GM18861 (cell line): ENCODE results near the gene RNF20.
"Not testable (repeated sequence)": the region's sequence is repeated elsewhere in the genome, so short reads cannot be mapped to it uniquely, and the experiment has no call there.

Experiments used
- ATAC-seq: cut with Tn5 transposase; IDR thresholded peaks from one replicate; pipeline ENCODE4 v1.9.1; 2021; ENCODE audit not compliant: unreplicated experiment

Gene RNF20

GRCh38 chr9:101533334-101534204 is at the start of gene RNF20:
Gene RNF20, plus strand, starts transcription at chr9:101533853. Its CDS starts 1,571 bp downstream, at chr9:101535424.
- ATAC-seq: peak; percentile 96

DNA sequence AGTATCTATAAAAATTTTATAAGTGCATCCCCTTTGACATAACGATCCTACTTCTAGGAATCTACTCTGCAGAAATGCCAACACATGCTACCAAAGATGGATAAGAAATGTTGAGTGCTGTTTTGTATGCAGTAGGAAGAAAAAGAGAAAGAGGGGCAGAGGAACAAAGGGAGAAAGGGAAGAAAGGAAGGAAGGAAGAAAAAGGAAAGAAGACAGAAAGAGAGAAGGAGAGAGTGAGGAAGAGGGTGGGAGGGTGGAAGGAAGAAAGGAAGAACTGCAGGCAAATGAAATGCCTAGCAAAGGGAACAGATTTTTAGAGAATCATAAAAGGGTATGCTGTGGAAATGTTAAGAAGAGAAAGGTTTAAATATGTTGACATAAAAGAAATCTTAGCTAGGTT is 49.6 kb upstream of the RNF20 start:
- ATAC-seq: no peak

DNA sequence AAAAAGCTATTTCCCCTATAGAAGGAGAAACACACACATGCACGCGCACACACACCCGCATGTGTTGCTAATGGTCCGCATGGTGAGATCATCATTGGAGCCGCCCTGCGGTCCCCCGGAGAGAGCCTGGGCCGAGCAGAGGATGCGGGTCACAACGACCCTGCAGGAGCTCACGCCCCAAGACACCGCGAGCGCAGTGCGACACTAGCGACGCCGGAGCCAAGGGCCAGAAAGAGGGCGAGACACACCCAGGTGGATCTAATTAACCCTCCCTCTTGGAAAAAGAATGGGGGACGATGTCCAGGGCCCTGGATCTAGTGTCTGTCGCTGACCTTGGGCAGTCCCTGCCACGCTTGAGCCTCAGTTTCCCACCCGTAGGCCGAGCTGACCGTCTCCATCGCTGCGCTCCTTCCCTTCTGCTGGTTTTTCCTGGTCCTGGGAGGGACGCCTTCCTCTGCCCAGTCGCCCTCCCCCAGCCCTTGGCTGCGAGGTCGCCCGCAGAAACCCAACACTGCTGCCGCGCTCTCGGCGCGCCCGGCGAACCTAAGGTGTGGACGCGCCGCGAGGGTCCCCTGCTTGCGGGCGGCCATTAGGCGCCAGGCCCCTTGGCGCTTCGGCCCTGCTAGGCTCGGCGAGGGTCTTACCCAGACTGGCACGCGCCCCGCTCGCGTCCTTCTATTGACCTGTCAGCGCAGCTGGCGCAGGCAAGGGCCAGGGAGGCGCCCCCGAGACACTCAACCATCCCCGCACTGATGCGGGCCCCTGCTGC is 47.5 kb upstream of the RNF20 start:
- no peak for ATAC-seq

- no peak for ATAC-seq
Measured at GRCh38 chr9:101486693-101487442, 46.8 kb upstream of the RNF20 start.

GRCh38 chr9:101487443-101487840 is 46.2 kb upstream of the RNF20 start:
- ATAC-seq: no peak

DNA sequence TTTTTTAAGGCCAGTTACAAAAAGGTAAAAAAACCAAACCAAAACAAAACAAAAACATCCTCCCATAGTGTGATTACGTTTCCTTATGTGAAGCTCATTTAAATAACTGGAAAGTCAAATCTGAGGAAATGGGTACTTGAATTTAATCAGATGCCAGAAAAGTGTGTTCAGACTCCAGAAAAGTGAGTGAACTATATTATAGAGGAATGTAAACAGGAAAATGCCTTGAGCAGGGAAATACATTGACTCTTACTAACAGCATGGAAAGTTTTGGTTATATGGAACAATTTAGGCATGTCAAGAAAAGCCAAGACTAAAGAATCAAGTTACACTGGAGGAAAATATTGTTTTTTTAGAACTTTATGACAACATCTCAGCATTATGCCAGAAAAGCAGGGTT is 37.8 kb upstream of the RNF20 start:
- ATAC-seq: no peak

GRCh38 chr9:101498323-101498722 is 35.3 kb upstream of the RNF20 start:
- no peak for ATAC-seq

DNA sequence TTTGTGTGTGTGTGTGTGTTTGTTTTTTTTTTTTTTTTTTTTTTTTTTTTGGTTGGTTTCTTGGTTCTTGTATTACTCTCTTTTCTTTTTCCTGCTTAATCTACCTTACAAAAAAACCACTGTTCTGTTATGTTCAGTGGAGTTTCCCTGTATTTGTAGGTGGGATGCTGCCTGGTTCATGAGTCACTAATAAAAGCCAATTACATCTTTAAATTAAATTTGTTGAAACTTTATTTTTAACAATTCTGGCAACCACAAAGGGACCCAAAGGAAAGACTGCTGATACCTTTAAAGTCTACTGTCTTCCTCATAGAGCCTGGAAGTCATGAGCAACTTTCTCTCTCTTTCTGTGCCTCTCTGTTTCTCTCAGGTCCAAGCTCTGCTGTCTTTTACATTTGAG is 29.5 kb upstream of the RNF20 start:
- no peak for ATAC-seq

GRCh38 chr9:101508211-101508610 is 25.4 kb upstream of the RNF20 start:
- no peak for ATAC-seq

DNA sequence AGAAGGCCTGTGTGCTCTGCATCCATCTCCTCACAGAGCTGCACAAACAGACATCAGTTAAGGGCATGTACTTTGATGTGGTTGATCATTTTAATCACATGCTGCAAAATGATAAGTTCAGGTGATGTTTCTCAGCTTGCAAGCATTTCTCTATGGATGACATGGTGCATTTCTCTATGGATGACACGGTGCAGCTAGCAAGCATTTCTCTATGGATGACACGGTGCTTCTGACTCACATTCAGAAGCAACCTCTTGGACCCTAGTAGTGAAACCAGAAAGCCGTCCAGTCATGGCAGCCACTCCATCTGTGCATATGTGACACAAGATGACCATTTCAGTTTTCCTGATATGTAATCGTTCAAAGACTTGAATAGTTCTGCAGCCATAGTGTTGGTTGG is 24.1 kb upstream of the RNF20 start:
- no peak for ATAC-seq

GRCh38 chr9:101510459-101510858 is 23.2 kb upstream of the RNF20 start:
- ATAC-seq: no peak

DNA sequence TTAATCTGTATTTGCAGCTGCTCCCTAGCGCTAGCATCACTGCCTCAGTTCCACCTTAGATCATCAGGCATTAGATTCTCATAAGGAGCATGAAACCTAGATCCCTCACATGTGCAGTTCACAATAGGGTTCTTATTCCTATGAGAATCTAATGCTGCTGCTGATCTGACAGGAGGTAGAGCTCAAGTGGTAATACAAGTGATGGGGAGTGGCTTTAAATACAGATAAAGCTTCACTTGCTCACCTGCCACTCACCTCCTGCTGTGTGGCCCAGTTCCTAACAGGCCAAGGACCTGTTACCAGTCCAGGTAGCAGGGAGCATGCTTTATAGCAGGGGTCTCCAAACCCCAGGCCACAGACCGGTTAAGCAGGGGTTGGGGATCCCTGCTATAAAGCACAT is 22.6 kb upstream of the RNF20 start:
- ATAC-seq: no peak

GRCh38 chr9:101512116-101512515 is 21.5 kb upstream of the RNF20 start:
- no peak for ATAC-seq

- ATAC-seq: no peak
Measured at GRCh38 chr9:101513351-101513750, 20.3 kb upstream of the RNF20 start.

DNA sequence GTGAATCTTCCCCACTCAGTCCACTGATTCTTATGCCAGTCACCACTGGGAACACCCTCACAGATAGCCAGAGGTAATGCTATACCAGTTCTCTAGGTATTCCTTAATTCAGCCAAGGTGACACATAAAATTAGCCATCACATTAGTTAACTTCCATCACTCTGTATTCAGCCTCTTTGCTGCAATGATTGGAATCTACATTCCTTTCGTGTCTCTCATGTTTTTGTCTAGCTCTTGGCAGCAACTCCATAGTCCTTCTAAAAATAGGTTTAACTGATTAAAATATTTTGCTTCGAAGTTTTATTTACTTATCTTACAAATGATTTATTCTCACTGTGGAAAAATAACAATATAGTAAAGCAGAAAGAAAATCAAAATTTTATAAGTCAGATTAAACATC is 19.6 kb upstream of the RNF20 start:
- ATAC-seq: no peak

GRCh38 chr9:101516655-101517054 is 17.0 kb upstream of the RNF20 start:
- no peak for ATAC-seq

- not testable (repeated sequence) for ATAC-seq
Measured at GRCh38 chr9:101518489-101518888, 15.2 kb upstream of the RNF20 start.

DNA sequence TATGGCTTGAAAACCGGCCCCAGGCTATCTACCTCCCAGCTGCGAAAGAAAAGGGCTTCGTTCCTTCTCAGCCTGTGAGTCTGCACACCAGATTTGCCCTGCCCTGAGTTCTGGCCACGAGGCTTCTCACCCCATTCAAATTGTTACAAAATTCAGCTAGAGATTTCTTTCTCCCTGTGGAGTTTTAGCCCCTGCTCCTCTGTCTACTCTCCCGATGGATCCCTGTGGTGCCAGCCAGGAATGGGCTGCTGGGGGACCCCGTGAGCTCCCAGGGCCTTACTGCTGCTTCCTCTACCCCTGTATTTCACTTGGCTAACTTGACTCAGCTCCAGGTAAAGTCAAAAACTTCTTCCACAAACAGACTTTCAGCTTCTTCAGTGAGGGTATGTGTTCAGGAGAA is 9.3 kb upstream of the RNF20 start:
- ATAC-seq: no peak

DNA sequence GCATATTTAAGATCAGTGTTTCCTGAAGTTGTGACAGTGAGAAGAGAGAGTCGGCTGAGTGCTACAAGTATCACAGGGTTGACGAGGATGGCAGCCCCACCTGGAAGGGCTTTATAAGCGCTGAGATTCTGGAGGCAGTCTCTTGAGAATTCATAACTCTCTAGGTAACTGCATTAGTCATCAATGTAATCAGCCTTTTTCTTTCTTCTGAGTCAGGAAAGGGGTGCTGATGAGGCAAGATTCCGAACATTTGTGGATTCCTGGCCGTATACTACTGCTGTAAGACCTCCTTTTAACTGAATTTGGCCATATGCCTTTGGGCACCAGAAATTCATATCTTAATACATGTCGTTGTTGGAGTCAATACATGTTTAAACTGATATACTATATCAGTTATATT is 6.6 kb upstream of the RNF20 start:
- no peak for ATAC-seq

DNA sequence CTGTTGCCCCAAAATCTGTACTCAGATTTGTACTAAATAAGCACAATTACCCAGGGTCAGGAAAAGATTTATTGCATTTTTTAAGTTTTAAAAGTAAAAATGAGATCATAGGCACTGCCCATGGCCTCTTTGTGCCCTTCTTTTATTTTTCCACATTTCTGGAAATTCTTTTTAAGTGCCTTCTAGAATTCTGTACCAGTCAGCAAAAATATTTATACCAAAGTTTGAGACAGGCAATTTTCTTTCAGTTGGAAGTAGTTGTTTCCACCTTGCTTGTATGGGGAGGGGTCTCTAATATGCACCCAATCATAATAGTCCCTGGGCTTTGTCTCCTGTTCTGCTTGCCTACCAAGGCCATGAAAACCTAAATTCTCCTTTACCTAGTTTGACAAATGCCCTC is 5.6 kb upstream of the RNF20 start:
- ATAC-seq: no peak

DNA sequence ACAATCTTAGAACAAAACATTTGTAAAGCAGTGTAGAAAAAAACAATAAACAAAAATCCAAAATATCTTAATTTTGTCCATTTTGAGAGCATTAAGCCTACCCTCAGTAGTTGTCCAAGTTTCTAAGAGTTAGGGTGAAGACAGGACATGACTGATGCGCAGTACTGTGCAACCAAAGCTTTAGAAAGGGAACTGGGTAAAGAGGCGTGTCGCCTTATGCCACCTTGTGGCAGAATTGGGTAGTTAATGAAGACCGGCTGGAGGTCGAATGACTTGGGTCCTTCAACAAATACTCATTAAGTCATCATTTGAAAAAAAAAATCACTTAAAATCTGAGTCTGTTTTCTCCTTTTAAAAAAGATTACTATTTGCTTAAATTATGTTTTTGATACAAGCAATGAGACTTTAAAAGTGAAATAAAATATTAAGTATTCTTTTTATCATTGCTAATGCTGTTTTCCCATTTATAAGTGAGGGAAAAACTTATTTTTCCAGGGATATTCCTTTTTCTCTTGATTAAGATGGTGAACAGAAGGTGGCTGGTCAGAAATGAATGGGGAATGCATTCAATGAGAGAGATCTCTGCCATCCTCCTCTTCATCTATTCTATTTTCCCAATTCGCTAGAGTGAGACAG is 3.5 kb upstream of the RNF20 start:
- ATAC-seq: peak; percentile 57
